ENCODE measurements around the gene KLHDC7B.

The KLHDC7B gene

DNA sequence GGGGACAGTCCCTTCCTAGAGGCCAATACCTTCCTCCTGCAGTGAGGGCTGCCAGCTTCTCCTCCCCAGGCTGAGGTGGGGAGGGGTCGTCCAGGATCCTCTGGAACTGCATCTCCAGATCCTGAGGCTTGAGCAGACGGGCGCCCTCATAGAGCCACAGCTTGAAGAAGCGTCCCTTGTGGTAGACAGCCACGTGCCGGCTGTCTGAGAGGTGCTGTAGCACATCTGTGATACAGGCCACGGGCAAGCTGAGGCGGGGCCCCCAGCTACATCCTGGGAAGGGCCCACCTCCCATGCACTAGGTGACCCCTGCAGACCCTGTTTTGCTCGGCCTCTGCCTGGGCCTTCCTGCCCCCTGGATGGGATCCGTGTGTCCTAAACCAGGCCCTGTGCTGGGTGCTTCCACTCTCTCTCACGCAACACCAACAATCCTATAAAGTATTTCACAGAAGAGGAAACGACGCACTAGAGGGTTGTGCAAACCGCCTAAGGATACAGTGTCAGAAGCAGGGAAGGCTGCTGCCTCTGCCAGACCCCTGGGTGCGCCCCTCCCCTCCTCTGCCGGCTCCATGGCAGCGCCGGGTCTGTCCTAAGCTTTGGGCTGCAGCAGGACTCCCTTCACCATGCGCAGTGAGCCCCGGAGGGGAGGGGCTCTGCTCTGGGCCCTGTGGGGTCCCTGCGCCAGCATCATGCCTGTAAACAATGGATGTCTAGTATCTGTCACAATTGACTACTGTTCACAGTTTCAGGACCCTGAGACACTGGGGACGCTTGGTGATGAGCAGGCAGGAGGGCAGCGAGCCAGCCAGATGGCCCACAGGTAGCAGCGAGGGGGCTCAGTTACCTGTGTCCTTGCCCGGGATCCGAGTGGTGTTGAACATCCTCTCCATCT is 28.0 kb downstream of the KLHDC7B start:
- no peak for DNase-seq (ENCODE audit: low read depth in 2 of 2)

DNA sequence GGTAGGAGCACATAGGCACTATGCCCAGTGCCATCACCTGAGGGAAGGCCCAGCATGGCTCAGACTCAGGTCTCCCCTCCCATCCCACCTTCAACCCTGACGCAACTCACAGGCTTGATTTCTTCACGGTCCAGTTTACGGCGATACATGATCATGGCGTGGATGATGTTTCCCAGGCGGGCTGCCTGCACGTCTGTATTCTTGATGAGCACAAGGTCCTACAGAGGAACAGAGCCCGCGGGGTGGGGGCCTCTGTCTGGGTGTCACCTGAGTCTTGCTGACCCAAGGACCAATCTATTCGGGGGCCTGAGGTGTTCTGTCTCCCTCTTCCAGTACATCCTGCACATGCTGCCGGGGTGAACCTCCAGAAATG is 28.7 kb downstream of the KLHDC7B start:
- DNase-seq (ENCODE audit: low read depth in 2 of 2) = no peak

DNA sequence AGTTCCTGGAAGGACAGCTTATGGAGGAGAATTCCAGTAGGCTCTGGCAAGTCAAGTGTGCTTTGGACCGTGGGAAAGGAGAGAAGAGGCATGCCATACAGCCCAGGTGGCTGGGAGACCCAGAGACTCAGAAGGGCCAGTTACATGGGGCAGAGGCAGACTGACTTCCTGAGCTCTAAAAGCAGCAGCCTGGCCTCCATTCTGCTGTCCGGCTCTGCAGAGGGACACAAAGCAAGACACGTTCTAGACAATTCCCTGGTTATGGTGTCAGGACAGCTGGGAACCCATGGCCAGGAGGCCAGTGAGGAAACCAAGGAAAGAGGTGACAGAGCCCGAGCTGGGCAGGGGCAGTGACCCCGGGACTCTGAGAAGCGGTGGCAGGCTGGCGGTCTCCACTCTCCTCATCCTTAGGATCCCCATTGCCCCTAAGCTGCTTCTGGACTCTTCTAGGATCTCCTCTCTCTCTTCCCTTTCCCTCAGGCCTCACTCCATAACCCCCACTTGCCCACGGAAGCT is 29.8 kb downstream of the KLHDC7B start:
- DNase-seq (ENCODE audit: low read depth in 2 of 2) = no peak

DNA sequence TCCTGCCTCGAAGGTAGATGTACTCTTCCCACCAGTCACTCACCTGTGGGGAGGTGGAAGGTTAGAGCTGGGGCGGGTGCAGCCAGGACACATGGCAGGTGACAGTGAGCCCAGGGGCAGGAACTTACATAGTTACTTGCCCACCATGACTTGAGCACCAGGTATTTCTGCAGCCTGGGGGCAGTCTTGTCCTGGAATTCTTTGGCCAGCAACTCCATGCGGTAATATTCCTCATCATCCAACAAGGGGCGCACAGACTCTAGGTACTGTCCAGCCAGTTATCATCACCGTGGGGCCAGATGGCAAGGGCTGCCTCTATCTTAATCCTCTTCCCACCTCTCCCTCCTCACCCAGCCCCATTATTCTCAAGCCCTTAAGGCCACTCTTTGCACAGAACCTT is 30.4 kb downstream of the KLHDC7B start:
- no peak for DNase-seq (ENCODE audit: low read depth in 2 of 2)

DNA sequence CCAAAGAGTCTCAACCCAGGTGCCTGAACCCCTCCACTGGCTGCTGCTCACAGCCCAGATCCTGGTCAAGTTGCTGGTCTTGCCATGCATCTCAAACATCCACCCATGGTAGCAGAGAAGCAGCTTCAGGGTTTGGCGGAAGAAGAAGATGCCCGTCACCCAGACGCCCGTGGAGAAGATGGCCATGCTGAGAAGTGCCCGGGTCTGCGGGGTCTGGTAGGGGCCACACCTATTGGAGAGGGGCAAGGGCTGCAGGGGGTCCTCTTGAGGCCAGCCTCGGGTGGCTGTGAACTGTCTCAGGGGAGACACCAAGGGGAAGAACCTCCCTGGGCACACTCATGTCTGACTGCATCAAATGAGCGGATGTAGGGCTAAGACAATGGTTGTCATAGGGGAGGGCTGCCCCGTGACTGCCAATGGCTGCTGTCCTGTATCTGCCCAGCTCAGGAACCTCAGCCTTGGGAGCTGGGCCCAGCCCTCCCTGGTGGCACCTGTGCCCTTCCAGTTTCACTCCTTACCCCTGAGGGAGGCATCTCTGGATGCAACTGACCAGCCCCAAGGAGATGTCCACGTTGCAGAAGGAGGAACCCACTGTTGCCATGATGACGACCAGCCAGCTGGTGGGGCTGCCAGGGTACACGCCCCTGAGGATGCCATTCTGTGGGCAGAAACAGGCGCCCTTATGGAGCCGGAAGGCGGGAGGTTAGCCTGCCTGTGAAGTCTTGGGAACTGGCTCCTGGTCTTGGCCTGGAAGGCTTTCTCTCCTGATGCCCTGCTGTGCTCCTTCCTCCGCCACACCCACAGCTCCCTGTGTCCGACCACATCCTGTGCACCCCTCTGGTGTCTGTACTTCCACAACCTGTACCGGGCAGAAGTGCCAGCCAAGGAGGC is 31.4 kb downstream of the KLHDC7B start:
- DNase-seq (ENCODE audit: low read depth in 2 of 2) = no peak

DNA sequence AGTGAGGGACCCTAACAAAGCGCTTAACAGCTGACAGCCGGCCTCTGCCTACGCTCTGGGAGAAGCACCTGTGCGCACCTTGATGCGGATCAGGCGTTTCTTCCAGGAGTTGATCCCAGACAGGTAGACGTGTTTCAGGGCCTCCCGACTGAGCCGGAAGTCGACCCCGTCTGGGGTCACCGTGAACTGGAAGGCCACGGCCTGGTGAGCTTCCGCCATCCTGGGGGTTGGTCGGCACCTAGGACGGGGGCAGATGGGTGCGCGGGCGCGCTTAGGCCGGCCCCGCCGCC is 31.9 kb downstream of the KLHDC7B start:
- DNase-seq (ENCODE audit: low read depth in 2 of 2) = no peak

DNA sequence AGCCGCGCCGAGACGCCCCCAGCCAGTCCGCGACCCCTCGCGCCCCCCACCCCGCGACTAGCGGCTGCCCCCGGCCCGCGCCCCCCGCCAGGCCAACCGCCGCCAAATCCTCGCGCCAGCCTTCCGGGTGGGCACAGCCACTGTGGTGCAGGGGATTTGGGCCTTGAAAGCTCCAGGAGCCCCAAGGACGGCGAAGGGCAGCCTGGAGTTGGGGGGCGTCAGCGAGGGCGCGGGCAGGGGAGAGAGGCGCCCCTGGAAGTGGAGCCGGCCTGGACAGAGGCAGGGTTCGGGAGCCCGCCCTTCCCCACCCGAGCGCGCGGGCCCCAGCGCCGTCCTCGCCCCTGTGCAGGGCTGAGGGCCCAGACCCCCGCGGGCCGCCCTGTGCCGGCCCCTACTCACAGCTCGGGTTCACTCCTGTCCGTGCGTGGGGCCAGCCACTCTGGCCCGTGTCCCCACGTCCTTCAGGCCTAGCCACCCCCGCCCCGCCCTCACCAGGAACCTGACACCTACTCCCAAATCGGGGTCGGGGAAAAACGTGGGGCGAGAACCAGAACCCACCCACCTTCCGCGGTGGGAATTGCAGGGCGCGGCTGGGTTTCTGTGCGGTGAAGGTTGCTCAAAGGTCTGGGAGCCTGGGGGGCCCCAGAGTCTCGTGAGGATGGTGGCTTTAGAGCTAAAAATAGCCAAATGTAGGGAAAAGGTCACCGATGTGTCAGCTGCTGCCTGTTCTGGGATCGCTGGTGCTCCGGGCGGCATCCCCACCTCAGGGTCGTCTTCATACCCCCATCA is 32.5 kb downstream of the KLHDC7B start, which contains the start of gene CPT1B:
TSS of gene CPT1B (minus strand) at position 441 of the 789 bp plus-strand sequence. CDS start 512 bp downstream, outside the sequence.
- DNase-seq (ENCODE audit: low read depth in 2 of 2) = no peak

DNA sequence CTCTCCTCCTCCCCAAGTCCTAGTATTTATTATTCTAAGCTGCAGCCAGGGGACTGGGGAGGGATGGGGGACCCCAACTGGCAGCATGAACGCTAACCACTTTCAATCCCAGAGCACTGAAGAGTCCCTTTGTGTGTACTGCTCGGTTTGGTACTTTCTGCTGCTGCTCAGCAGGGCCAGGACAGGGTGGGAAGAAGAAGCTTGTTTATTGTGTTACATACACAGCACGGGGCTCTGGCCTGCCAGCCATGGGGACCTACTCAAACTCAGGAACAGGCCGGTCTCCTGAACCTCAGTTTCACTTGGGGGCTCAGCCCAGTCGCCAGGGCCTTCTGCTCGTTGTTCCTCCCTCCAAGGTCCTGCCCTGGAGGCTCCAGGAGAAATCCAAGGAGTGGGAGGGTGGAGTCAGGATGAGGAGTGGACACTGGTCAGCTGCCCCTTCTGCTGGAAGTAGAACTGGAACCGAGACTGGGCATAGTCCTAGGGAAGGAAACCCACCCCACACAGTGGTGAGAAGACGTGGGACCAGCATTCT is 33.1 kb downstream of the KLHDC7B start:
- no peak for DNase-seq (ENCODE audit: low read depth in 2 of 2)

DNA sequence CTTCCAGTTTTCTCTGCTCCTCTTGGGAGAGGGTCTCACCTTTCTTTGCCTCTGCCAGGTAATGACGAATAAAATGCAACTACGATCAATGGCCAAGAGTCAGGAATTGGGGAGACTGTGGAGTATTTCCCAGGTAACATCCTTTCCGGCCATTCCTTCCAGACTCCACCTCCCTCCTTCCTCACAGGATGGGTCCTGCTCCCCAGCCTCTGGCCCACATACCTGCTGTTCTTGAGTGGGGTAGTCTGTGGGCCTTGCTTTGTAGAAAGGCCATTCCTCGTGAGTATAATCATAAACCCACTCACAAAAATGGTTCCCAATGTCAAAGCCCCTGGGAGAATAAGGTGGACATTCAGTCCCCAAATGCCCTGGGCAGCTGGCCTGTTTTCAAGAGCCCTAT is 34.1 kb downstream of the KLHDC7B start:
- DNase-seq (ENCODE audit: low read depth in 2 of 2) = no peak

DNA sequence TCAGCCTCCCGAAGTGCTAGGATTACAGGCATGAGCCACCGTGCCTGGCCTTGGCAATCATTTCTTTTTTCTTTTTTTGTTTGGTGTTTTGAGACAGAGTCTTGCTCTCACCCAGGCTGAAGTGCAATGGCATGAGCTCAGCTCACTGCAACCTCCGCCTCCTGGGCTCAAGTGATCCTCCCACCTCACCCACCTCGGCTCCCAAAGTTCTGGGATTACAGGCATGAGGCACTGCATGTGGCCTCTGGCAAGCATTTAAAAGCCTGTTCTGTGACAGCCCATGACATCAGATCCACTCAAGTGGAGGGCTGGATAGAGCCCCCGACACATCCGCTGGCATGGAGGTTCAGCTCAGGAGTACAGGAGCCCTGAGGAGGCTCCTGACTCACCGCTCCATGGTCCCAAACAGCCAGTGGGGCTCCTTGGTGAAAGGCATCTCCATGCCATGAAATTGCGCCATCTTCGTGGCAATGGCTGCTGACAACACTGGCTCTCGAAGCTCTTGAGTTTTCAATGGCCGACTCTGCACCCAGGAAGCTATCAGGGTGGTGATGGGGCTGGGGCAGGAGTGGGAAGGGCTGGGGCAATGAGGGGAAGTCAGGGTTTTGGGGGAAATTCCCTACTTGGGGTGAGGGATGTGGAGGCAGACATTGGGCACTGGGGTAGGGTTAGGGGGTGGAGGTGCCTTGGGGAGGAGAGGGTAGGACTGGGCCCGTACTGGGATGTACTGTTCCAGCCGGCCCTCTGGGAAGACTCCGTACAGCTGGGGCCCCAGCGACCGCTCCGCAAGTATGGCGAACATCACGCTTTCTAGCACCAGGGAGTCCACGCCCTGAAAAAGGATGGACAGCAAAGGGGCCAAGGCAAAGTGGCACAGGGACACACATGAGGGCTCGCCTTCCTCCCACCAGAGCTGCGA is 35.6 kb downstream of the KLHDC7B start:
- DNase-seq (ENCODE audit: low read depth in 2 of 2) = no peak

DNA sequence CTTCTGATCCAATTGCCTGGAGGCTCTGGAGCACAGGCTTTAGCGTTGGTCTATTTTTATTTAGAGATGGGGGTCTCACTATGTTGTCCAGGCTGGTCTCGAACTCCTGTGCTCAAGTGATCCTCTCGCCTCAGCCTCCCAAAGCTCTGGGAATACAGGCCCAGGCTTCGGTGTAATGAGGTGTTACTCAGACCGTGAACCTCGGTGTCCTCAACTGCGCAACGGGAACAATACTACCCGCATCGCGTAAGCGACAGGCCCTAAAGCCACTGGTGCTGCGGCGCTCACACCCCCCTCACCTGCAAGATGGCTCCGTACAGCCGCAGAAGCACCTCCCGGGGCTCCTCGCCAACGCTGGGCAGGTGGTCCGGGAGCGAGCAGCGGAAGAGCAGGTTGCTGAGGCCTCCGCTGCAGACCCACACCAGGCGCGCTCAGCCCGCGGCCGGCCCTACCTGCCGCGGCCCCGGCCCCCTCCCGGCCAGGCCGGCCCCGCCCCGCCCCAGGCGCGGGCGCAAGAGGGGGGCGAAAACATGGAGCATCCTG is 36.3 kb downstream of the KLHDC7B start:
- DNase-seq (ENCODE audit: low read depth in 2 of 2) = no peak

DNA sequence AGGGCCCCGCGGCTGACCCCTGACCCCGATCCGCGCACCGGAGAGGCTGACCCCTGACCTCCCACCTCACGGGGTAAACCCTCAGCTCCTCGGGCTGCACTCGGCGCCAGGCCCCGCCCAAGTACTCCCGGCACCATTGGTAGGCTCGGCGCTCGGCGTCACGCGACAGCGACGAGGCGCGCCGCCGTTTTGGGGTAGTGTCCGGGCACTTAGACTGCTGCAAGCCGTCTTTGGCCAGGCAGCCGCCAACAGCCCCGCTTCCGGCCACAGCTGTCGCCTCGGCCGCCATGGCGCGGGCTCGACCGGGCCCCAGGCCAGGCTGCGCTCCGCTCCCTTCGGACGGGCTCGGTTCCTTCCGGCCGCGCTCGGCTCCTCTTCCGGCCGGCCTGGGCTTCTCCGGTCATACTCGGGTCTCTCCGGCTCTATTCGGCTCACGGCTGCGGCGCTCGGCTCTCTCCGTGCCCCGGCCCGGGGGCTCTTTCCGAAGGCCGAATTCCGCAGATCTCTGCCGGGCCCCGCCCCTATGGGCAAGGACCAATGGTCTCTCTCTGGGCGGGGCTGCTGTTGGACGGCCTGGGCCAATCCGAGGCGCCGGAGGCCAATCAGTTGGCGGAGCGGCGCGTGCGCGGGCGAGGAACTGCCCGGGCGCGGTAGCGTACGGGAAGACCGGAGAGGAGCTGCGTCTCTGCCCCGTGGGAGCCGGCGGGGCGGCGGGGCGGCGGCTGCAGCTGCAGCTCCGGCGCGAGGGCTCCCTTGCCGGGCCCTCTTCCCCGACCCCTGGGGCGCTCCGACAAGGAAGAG is 37.0 kb downstream of the KLHDC7B start, which contains the start of gene CHKB:
TSS of gene CHKB (minus strand) at position 357 of the 801 bp plus-strand sequence. CDS start at position 289, 68 bp downstream.
- DNase-seq (ENCODE audit: low read depth in 2 of 2) = peak; percentile 95 to 96

DNA sequence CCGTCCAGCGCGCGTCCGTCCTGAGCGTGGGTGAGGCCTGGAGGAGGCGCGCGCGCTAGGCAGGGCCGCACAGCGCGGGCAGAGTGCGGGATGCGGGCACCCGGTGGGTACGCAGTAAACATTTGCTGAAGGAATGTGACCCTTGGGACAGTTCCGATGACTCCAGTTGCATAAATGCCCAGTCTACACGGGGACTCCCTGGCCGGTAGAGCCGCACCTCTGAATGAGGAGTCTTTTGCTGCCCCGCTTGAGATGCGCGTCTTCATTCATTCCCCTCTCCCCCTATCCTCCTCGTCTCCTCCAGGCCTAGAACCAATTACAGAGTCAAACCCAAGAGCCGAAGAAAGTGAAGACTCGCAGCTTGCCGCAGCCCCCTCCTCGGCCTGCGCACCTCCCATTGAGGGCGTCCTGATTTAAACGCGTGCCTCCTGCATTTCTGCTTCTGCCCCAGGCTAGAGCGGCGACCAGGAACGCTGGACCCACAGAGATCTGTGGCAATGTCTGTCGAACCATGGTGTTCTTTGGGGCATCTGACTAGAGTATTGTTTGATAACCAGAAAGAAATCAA is 37.7 kb downstream of the KLHDC7B start:
- DNase-seq (ENCODE audit: low read depth in 2 of 2) = no peak

DNA sequence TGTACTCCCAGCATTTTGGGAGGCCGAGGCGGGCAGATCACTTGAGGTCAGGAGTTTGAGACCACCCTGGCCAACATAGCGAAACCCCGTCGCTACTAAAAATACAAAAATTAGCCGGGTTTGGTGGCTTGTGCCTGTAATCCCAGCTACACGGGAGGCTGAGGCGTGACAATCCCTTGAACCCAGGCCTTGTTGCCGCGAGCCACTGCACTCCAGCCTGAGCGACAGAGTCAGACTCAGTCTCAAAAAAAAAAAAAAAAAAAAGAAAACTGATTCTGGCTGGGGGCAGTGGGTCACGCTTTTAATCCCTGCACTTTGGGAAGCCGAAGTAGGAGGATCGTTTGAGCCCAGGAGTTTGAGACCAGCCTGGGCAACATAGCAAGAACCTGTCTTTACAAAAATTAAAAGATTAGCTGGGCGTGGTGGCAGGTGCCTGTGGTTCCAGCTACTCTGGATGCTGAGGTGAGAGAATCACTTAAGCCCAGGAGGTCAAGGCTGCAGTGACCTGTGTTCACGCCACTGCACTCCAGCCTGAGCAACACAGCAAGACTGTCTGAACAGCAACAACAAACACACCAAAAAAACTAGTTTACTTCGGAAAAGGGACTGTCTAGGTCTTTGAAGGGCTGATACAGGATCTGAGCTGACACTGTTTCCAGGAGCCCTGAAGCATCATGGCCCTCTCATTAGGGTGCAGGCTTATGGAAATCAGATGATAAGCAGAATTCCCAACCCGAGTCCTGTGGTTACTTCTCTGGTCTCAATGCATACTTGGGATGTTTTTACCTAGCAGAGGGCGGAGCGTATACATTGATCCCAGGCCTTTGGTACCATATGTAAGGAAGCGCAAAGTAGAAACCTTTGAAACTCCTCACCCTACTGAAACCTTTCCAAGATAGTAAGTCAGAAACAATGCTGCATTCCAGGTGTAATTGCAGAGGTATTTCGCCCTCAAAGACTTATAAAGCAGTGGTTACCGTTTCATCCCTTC is 38.7 kb downstream of the KLHDC7B start:
- DNase-seq (ENCODE audit: low read depth in 2 of 2) = no peak

DNA sequence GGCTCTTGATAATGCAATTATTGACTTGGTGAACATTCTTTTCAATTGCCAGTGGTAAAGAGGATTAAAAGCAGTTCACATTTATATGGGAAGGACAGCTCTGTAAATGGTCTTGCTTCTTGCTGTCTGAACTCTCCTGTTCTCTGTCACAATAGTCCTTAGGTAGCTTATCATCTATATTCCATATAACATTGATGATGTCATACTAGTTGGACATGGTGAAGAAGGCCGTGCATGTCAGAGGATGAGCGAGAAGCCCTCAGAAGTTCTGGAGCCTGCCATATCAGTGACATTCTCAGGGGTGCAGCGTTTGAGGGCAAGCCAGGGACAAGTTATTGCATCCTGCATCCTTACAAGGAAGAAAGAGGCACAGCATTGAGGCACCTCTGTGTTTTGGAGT is 39.5 kb downstream of the KLHDC7B start:
- DNase-seq (ENCODE audit: low read depth in 2 of 2) = no peak

DNA sequence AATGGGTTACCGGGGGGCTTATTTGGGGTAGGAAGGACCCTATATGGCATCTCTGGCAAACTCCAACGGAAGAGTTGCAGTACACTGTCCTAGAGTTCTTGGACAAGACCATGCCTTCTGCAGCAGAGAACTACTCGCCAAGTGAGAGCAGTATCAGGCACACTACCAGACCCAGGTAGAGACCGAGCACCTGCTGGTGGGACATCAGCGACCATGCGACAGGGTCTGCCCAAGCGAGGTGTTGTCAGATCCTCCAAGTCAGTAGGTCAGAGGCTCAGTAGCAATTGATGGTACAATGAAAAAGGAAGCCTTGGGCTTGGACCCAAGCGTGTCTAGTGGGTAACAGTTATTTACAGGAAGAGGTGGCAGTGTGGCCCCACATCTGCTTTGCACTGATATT is 40.1 kb downstream of the KLHDC7B start:
- DNase-seq (ENCODE audit: low read depth in 2 of 2) = no peak

DNA sequence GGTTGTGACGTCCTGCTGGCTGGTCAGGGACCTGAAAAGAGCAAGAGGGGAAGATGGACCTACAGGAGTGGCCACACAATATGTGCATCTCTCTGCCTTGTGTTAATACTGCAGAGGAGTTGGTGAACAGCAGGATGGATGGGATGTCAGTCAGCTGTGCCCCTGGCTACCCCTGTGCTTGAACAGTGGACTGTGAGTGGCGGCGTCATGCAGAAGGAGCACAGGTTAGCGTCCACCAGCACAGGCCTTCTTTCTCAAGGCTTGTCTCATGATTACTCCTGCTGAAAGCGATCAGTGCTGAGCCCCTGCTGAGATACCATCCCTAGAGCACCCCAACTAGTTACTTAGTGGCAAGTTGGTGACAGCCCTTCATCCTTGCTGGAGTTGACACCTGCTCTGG is 40.7 kb downstream of the KLHDC7B start:
- no peak for DNase-seq (ENCODE audit: low read depth in 2 of 2)

DNA sequence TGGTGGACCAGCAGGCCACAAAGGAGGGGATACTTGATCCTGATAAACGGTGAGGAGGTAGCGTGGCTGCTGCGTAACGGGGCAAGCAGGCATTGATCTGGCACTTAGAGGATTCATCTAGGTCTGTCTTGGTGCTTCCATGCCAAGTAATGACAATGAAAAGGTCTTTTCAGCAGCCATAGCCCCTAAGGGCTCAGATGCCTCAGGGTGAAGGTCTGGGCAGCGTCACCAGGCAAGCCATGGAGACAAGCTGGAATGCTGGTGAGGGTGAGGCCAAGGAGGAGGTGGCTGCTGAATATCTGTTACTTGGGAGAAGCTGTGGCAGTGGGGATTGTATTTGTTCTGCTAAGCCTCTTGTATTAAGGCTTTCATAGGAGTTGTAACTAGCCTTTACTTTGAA is 41.7 kb downstream of the KLHDC7B start:
- DNase-seq (ENCODE audit: low read depth in 2 of 2) = no peak
